ENCODE measurements around the gene PRRC2B.

DNA sequence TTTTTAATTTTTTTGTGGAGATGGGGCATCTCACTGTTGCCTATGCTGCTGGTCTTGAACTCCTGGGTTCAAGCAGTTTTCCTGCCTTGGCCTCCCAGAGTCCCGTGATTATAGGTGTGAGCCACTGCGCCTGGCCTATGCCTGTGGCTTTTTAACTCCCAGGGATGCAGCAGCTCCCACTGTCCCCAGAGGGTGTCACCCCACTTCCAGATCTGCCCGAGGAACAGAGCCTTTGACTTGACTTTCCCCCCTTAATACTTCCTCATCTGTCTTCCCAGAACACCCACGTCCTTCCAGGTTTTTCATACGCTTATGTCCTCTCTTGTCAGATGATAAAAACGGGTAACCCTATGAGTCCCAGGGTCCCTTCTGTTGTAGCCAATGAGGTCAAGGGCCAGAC, 7.6 kb upstream of the PRRC2B start:
- TF ChIP-seq, protein P1, sequence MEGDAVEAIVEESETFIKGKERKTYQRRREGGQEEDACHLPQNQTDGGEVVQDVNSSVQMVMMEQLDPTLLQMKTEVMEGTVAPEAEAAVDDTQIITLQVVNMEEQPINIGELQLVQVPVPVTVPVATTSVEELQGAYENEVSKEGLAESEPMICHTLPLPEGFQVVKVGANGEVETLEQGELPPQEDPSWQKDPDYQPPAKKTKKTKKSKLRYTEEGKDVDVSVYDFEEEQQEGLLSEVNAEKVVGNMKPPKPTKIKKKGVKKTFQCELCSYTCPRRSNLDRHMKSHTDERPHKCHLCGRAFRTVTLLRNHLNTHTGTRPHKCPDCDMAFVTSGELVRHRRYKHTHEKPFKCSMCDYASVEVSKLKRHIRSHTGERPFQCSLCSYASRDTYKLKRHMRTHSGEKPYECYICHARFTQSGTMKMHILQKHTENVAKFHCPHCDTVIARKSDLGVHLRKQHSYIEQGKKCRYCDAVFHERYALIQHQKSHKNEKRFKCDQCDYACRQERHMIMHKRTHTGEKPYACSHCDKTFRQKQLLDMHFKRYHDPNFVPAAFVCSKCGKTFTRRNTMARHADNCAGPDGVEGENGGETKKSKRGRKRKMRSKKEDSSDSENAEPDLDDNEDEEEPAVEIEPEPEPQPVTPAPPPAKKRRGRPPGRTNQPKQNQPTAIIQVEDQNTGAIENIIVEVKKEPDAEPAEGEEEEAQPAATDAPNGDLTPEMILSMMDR (IDR thresholded peaks at IDR 0.05 in 8 of 11, conservative IDR thresholded peaks at IDR 0.05 in 3 of 11): no peak
- no peak for TF ChIP-seq POLR2AphosphoS5 (IDR thresholded peaks at IDR 0.05)
- no peak for TF ChIP-seq POLR2A (IDR thresholded peaks at IDR 0.05)

Data from spleen (tissue), 7 donors.